Measurements from ENCODE around the gene MTNR1B. TPM values are rescaled to one million over a fixed set of nuclear protein-coding genes. Genes with fewer than 3 reads are reported as not detected.

MTNR1B gene
- total RNA-seq, 1 experiment from 2014 or later: not detected

DNA sequence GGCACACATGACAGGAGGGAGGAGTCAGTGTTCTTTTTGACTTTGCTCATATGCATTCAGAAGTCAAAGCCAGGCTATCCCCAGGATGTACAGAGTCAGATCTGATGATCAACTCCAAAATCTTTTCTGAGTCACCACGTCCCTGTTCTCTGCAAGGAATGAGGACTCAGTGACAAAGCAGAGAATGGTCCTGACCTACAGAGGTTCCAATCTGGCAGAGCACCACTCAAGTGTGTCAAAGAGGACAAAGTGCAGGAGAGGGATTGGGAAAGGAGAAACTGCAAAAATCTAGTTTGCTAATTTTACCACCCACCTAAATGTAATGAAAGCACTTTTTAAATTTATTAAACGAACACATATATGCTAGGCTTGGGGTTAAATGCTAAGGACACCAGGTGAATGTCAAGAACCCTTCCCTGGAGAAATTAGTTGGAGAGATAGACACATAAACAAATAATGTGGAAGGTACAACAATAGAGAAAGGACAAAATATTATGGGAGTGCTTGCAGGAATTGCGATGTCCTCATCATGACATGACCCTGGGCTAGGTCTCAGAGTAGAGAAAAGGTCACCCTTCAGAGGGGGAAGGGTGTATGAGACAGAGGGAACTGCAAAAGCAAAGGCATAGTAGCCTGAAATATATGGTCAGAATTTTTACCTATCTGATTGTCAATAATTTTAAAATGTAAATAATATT is 56.3 kb downstream of the MTNR1B start (continued):
- TF ChIP-seq, protein P1, sequence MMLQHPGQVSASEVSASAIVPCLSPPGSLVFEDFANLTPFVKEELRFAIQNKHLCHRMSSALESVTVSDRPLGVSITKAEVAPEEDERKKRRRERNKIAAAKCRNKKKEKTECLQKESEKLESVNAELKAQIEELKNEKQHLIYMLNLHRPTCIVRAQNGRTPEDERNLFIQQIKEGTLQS (IDR thresholded peaks at IDR 0.05): no peak
- TF ChIP-seq, protein P2, sequence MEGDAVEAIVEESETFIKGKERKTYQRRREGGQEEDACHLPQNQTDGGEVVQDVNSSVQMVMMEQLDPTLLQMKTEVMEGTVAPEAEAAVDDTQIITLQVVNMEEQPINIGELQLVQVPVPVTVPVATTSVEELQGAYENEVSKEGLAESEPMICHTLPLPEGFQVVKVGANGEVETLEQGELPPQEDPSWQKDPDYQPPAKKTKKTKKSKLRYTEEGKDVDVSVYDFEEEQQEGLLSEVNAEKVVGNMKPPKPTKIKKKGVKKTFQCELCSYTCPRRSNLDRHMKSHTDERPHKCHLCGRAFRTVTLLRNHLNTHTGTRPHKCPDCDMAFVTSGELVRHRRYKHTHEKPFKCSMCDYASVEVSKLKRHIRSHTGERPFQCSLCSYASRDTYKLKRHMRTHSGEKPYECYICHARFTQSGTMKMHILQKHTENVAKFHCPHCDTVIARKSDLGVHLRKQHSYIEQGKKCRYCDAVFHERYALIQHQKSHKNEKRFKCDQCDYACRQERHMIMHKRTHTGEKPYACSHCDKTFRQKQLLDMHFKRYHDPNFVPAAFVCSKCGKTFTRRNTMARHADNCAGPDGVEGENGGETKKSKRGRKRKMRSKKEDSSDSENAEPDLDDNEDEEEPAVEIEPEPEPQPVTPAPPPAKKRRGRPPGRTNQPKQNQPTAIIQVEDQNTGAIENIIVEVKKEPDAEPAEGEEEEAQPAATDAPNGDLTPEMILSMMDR (IDR thresholded peaks at IDR 0.05 in 2 of 3, conservative IDR thresholded peaks at IDR 0.05 in 1 of 3; ENCODE audit: borderline replicate concordance in 1 of 3, insufficient read depth in 1 of 3, low read depth in 2 of 3, low read length in 2 of 3): no peak

DNA sequence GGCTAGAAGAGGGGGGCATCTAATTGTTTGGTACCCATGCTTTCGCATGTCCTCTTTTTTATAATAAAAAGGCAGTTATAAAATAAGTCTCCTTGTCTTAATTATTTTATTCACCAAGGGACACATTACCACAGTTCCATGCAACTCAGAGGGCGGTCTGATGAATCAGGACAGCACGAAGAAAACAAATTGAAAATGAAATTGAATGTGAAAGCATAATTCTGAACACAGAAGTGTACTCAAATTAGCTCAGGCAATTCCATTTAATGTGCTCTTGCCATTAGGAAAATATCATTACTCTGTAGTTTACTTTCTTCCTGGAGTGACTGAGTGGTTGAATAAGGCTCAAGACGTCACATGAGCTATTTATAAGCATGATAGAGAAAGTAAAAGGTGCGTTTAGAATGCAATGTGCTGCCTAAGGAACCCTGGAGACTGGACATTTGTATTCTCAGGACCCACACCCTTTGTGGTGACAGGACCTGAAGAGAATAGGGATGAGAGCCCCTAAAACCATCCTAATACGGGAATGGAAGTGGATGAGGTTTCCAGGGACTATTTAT is 59.6 kb downstream of the MTNR1B start:
- no peaks in the 10 kb centered on the region for H3K9me3 ChIP-seq (ENCODE audit: control insufficient read depth in 1 of 2, insufficient read depth in 1 of 2, low read depth in 1 of 2, low read length in 2 of 2)
- H4K20me1 ChIP-seq (ENCODE audit: insufficient read depth): no peaks in the 10 kb centered on the region
- H3K4me2 ChIP-seq (ENCODE audit: low read length): no peak overlapping the region
- RAD21 ChIA-PET (ENCODE audit: low non-redundant PET in 1 of 2, low total read pairs in 2 of 2, uncharacterized antibody in 2 of 2, unreplicated experiment in 2 of 2): no interaction called here
- no peaks in the 10 kb centered on the region for H3K36me3 ChIP-seq (ENCODE audit: control insufficient read depth in 1 of 2, insufficient read depth in 2 of 2, low read length in 2 of 2)
- H3K27ac ChIP-seq (ENCODE audit: low read depth, low read length): no peak overlapping the region
- intact Hi-C loops (cut with micrococcal nuclease): no loop called here
- H3K4me1 ChIP-seq (ENCODE audit: control insufficient read depth in 1 of 2, insufficient read depth in 2 of 2, low read length in 2 of 2): peaks cover 0 to 4% of the 10 kb centered on the region in 2 experiments; a peak in 1 of 4 replicates
- no peak overlapping the region for H2AFZ ChIP-seq (ENCODE audit: low read depth, low read length, poor library complexity, severe bottlenecking)
- no peak overlapping the region for H3K9ac ChIP-seq (ENCODE audit: low read length)
- H3K4me3 ChIP-seq (replicated peaks in 1 of 2; ENCODE audit: low read depth in 1 of 2, low read length in 2 of 2): no peak overlapping the region
- DNase-seq (ENCODE audit: low read depth, low spot score) (no peak), ATAC-seq (no peak)
- no peaks in the 10 kb centered on the region for H3K79me2 ChIP-seq (ENCODE audit: insufficient read depth, low read length)
- POLR2A ChIA-PET: interaction anchor here (1.0 kb wide), 1 partner anchor 10 kb away, joined by 3 read pairs; no protein-coding TSS in a partner anchor
- no TSS peak for BruUV-seq (replicated peaks)
- no peaks in the 10 kb centered on the region for H3K9me2 ChIP-seq (ENCODE audit: insufficient read depth)
- H3K27me3 ChIP-seq (ENCODE audit: insufficient read depth, low read length): no peaks in the 10 kb centered on the region
- CTCF ChIA-PET: no interaction called here
- TF ChIP-seq, protein P3, sequence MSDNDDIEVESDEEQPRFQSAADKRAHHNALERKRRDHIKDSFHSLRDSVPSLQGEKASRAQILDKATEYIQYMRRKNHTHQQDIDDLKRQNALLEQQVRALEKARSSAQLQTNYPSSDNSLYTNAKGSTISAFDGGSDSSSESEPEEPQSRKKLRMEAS (IDR thresholded peaks at IDR 0.05): no peak
- no peak for TF ChIP-seq EZH2 (IDR thresholded peaks at IDR 0.05)
- no peak for TF ChIP-seq ZNF274 (IDR thresholded peaks at IDR 0.05; ENCODE audit: low read depth, low read length)
- no peak for TF ChIP-seq FOSL1 (IDR thresholded peaks at IDR 0.05; ENCODE audit: low read depth)
- no peak for TF ChIP-seq POLR2A (IDR thresholded peaks at IDR 0.05; ENCODE audit: borderline replicate concordance, extremely low read depth, insufficient read depth, insufficient read length)
- TF ChIP-seq, protein P4, sequence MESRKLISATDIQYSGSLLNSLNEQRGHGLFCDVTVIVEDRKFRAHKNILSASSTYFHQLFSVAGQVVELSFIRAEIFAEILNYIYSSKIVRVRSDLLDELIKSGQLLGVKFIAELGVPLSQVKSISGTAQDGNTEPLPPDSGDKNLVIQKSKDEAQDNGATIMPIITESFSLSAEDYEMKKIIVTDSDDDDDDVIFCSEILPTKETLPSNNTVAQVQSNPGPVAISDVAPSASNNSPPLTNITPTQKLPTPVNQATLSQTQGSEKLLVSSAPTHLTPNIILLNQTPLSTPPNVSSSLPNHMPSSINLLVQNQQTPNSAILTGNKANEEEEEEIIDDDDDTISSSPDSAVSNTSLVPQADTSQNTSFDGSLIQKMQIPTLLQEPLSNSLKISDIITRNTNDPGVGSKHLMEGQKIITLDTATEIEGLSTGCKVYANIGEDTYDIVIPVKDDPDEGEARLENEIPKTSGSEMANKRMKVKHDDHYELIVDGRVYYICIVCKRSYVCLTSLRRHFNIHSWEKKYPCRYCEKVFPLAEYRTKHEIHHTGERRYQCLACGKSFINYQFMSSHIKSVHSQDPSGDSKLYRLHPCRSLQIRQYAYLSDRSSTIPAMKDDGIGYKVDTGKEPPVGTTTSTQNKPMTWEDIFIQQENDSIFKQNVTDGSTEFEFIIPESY (IDR thresholded peaks at IDR 0.05; ENCODE audit: extremely low read depth, insufficient replicate concordance, low read length): no peak
- TF ChIP-seq SIN3A (IDR thresholded peaks at IDR 0.05; ENCODE audit: low read depth): no peak
- no peak for TF ChIP-seq ZFX (IDR thresholded peaks at IDR 0.05)
- TF ChIP-seq SP1 (IDR thresholded peaks at IDR 0.05; ENCODE audit: low read depth): no peak
- no peak for TF ChIP-seq POLR2AphosphoS5 (IDR thresholded peaks at IDR 0.05; ENCODE audit: low read depth, low read length)
- TF ChIP-seq, protein P2 (IDR thresholded peaks at IDR 0.05 in 2 of 3, conservative IDR thresholded peaks at IDR 0.05 in 1 of 3; ENCODE audit: borderline replicate concordance in 1 of 3, insufficient read depth in 1 of 3, low read depth in 2 of 3, low read length in 2 of 3): no peak
- no peak for TF ChIP-seq EZH2phosphoT487 (IDR thresholded peaks at IDR 0.05; ENCODE audit: borderline replicate concordance)
- TF ChIP-seq YY1 (IDR thresholded peaks at IDR 0.05; ENCODE audit: extremely low read depth, insufficient replicate concordance, low read depth, low read length): no peak
- TF ChIP-seq, protein P1 (IDR thresholded peaks at IDR 0.05): no peak
- TF ChIP-seq ELF1 (IDR thresholded peaks at IDR 0.05; ENCODE audit: borderline replicate concordance, low read depth): no peak
- TF ChIP-seq EGR1 (IDR thresholded peaks at IDR 0.05; ENCODE audit: low read depth): no peak
- TF ChIP-seq CBX3 (IDR thresholded peaks at IDR 0.05; ENCODE audit: low read depth): no peak

Measured in HCT116 (cell line).